Astrocyte of the hippocampus (primary cell): ENCODE results near the gene SLC39A9.

Source experiments
- DNase-seq: peaks from one replicate; pipeline ENCODE4 v3.0.0; 2011; ENCODE audit warnings: low read depth, low spot score

The SLC39A9 gene, protein sequence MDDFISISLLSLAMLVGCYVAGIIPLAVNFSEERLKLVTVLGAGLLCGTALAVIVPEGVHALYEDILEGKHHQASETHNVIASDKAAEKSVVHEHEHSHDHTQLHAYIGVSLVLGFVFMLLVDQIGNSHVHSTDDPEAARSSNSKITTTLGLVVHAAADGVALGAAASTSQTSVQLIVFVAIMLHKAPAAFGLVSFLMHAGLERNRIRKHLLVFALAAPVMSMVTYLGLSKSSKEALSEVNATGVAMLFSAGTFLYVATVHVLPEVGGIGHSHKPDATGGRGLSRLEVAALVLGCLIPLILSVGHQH

DNA sequence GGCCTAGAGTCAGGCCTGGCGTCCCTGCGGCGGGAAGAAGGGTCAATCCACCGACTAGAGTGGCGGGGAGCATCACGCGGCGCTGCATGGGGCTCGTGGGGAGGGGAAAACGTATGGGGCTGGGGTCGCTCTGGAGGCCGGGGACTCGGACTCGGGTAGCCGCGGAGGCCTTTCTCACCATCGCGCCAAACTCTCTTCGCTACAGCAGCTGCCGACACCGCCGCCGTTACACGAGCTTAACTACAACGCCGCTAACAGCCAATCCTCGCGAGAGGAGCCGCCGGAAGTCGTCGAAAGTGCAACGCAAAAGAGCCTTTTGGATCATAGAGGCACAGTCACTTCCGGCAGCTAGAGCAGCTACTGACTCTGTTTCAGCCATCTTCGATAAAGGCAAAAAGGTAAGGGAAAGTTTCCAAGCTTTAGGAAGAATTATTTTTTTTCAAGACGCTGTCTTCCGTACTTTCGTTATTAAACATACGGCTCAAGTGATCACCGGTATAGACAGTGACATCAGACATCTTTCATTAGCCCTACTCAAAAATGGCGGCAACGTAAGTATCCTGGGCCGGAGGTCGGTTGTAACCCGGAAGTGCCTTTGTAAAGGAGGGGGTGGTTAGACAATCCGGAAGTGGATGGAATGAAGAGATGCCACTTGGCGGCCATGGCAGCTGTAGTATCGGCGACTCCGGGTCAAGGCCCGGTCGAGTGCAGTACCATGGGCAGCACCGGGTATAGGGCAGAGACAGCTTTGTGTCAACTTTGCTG is at the start of gene SLC39A9, which contains the start of gene ERH:
Gene SLC39A9, plus strand, starts transcription at position 640 of the 765 bp plus-strand sequence. CDS start 678 bp downstream, outside the sequence.
Gene ERH, minus strand, starts transcription at position 247 of the 765 bp plus-strand sequence. Its CDS starts 66 bp downstream, at position 181.
- DNase-seq, result peak; percentile 98

DNA sequence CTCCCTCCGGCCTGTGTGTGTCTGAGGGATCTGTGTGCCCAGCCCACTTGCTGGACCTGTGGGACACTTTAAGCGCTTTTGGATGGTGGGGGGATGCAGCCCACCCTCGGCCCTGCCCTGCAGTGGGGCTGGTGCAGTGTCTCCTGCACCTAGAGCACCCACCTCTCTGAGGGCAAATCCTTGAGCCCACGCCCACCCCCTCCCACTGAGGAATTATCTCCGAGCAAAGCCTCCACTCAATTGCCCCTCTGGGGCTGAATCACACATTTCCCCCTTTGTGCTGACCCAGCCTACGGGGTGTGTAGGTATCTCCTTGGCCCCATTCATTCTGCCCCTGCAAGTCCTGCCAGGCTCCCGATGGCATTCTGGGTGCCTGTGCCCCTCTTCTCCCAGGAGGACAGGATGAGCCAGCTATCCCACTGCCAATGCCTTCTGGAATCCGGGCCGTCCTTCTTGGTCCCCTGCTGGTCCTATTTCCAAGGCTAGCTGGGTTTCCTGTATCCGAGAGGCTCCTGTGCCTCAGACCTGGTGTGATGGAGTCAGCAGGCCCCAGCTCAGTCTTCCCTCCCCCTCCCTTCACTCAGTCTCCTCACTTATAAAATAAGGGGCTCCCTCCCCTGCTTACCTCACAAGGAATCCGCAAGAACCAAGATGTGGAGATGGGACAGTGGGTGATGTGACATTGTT is 49.3 kb upstream of the SLC39A9 start:
- DNase-seq, result no peak

DNA sequence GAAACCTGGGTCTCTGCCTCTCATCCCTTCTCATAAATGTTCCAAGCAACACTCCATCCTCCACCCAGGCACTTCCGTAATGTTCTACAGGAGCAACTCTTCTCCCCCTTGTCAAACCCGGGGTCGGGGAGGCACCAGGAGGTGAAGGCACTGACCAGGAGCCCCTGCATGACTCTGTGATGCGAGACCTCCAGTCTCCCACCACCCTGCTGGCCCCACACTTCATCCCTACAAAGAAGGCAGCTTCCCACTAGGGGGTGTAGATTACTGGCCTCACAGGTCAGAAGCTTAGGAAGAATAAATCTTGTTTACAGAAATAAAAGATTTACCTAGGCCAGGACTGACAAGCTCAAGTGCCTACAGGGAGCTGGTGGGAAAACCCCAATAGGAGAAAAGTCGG is 47.6 kb upstream of the SLC39A9 start:
- DNase-seq, result no peak

DNA sequence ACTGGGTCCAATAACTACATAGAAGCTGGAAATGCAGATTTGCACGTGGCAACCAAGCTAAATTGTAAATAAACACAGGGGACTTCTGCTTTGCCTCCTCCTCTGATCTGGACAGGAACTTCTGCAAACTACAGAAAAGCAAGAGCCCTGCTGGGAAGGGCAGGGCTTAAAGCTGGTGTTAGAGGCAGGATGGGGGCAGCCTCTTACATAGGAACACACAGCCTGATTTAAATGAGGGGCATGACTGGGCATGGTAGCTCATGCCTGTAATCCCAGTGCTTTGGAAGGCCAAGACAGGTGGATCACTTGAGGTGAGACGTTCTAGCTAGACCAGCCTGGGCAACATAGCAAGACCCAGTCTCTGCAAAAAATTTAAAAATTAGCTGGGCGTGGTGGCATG is 47.1 kb upstream of the SLC39A9 start:
- no peak for DNase-seq

DNA sequence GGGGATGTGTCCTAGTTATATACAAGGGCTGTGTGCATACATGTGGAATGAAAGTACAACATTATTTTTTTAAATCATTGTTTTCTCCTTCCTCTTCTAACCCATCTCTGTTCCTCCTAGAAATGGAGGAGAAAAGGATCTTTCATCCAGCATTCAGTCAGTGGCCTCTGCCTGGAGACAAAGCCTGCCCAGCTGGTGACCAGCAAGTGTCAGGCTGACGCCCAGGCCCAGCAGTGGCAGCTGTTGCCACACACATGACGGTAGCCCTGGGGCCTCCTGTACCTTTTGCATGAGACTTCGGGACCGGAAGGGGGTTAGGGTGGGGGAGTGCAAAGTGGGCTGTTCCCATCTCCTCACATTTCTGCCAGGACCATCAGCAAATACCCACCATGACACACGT is 46.6 kb upstream of the SLC39A9 start:
- DNase-seq, result no peak

DNA sequence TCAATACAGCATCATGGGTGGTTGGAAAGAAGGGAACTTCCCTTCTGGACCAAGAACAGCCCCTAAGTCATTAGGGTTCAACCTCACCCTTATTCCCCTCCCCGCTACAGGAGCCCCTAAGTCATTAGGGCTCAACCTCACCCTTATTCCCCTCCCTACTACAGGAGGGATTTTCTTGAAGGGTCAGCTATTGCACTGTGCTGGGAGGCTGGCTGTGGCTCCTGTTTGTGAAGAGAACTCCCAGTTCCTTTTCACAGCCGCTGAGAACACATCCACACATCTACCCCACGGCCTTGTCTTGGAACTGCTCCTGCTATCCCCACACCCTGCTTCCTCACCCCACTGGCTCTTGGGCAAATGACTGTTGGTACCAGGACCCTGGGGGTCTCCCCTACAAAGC is 45.3 kb upstream of the SLC39A9 start:
- DNase-seq, result no peak

DNA sequence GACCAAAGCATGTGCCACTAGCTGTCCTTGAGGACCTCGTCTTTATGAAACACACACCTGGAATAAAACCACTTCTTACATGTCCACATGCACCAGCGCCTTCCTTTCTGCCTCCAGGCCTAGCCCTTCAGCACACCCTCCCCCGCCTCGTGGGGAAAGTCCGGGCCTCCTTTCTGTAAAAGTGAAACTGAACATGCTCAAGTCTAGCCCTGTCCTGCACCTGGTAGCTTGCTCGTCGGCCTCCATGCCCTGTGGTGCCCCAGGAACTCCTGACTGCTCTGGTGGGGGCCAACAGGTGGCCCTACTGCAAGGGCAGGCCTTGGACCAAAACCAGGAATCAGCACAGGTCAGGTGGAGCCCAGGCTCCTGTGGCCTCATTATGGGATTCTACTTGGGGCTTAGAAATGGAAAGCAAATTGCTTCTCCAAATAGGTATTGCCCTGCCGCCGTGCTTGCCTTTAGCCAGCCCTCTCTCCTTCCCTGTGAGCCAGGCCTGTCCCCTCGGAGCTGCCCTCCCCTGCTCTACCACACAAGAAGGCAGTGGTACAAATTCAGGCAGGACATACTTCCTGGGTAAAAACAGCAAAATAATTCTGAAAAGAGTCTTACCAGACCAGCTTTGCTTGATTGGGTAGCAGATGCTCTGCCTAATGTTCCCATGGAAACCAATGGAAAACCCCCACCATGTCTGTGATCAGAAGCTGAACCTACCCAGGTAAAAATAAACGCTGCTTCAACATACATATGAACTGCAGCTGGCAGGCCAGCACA is 43.9 kb upstream of the SLC39A9 start:
- DNase-seq, result no peak

DNA sequence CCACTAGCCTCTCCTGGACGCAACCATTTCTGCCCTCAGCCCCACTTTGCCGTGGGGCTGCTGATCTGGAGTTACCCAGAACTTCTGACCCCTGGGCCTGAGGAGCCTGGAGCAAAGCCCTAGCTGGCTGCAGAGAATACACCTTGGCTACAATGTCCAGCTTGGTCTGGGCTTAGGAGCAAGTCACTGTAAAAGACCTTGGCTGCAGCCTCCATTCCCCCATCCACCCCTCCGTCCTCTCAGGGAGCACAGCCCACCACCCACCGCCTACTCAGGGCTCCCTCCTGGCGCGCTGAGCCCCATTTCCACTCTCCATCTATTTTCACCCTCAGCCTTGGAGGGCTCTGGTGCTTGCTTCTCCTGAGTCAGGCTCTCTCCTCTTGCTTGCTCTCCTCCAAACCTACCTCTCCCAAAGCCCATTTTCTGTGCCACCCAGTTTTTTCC is 43.3 kb upstream of the SLC39A9 start:
- no peak for DNase-seq

DNA sequence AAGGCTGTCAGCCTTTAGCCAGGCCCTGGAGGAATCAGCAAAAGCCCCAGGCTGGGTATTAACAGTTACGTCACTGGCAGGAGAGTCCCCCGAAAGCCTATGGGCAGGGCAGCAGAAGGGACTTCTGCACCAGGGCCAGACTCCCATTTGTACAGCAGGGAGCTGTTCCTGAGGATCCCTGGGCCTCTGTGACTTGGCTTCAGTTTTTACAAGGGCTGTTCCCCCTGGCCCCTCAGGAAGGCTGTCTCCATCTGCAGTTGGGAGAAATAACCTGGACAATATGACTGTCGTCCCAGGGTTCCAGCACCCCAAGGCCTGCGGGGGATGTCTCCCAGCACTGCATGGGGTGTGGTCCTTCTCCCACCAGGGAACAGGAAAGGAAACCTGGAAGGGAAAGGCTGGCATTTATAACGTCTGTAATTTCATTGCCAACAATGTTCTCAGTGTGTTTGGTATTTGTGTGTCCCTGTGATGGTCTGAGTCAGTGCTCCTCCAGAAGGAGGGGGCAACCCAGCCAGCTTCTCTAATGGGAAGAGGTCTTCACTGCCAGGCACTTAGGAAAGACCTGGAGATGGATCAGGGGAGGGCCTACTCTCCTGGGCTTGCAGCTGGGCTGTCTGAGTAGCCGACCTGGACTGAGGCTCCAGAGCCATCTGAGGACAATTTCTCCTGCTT is 42.7 kb upstream of the SLC39A9 start:
- DNase-seq, result peak; percentile 84

DNA sequence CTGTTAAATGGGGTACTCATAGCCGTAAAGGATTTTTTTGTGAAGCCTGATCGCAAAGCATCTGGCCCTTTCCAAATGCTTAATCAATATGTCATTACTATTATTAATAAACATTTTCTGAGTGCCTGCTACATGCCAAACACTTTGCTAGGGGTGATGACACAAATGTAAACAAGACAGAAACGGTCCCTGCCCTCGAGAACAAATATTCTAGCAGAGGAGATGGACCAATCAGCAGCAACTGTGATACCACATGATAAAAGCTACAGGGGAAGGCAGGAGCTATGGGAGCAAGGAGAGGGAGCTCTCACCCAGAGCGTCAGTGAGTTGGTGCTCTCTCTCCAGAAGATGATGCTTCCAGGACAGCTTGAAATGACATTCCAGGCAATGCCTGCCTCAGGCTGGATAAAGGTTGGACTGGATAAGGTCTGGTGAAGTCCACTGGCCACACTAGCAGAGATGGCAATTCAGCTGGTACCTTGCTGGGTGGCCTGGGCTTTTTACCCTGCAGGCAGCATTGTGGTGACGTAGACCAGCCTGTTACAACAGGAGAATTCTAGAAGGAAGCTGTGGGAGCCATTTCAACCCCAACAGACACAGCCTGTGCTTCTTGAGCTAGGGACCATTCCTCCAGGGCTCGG is 41.5 kb upstream of the SLC39A9 start:
- no peak for DNase-seq

DNA sequence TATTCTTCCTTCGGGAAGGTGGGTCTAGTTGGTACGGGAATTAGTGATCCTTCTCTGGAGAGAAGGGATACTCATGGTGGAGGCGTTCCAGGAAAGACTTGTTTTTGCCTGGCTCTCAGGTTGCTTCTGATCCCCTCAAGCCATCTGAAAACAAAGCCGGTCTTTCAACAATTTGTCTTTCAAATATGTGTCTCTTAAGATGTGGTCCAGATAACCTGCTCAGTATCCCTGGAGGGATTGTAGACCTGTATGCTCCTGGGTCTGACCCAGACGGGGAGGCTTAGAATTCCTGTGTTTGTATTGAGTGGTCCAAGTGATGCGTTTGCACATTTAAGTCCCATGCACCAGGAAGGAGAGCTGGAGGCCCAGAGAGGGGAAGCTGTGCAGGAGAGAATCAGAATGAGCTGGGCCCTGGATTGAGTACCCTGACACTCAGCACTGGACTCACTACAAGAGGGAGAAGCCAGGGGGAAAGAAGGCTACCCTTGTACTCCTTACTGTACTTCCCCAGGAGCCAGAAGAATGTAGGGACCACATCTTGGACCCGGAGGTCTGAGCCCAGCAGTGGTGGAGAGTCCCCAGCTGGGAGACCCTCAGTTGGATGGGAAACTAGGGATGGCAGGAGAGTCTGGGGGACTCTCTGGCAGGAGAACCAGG is 40.8 kb upstream of the SLC39A9 start:
- DNase-seq, result no peak

DNA sequence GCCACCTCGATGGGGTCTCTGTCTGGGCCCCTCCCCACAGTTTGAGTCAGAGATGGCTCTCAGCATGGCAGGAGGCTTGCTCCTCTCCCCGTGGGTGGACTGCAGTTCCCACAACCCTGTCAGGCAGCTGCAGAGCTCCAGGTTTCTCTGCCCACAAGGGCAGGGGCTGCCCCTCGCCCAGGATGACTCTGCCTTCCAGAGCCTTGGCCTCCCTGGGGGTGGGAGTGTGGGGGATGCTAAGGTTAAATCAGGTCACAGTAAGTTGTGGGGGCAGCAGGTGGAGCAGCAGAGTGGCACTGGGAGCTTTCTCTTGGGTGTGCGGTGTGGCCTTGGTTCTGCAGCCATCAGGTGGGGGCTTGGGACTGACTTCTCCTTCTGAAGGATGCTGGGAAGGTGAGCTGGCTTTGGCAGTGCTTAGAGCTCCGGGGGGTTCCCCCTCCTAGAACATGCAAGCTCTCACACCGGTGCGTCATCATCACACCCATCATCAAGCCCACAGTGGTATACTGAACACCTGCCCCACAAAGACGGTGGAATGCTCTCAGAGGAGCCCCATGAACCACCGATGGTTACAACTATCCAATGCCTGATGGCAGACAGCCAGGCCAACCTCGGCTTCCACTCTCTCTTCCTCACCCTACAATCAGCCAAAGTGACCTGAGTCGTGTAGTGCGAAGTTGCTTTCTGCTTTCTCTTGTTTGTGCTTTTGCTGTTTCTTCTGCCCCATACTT is 40.1 kb upstream of the SLC39A9 start:
- DNase-seq, result no peak

DNA sequence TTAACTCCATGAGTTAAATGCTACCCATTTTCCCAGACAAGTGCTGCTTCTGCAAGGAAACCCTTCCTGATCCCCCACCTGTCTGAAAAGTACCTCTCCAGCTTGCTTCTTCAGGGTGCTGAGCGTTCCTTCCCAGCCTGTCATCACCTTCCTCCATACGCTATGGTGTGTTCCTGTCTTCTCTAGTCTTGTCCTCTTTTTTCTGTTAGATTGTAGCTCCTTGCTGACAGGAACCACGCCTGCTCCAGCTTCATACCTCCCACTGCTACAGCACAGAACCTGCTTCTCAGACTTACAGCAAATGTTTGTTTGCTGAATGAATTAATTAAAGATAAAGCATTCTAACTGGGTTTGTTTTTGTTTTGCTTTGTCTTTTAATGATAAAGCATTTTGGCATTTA is 39.5 kb upstream of the SLC39A9 start:
- no peak for DNase-seq

DNA sequence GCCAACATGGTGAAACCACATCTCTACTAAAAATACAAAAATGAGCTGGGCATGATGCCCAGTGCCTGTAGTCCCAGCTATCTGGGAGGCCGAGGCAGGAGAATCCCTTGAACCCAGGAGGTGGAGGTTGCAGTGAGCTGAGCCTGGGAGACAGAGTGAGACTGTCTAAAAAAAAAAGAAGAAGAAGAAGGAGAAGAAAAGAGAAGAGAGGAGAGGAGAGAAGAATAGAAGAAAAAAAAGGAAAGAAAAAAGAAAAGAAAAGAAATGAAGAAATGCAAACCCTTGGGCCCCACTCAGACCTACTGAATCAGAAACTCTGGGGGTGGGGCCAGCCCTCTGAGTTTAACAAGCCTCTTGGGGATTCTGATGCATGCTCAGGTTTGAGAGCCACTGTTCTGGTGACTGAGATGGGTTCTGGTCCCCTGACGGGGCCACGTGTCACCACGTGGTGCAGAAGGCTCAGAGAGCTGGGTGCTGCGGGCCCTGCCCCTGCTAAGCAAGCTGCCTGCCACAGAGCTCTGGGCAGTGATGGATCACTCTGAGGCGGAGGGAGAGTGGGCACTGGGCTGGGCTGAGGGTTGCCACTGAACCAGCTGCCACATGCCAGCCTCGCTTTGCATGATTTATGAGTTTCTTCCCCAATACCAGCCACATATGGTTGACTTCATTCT is 37.9 kb upstream of the SLC39A9 start:
- DNase-seq, result no peak

DNA sequence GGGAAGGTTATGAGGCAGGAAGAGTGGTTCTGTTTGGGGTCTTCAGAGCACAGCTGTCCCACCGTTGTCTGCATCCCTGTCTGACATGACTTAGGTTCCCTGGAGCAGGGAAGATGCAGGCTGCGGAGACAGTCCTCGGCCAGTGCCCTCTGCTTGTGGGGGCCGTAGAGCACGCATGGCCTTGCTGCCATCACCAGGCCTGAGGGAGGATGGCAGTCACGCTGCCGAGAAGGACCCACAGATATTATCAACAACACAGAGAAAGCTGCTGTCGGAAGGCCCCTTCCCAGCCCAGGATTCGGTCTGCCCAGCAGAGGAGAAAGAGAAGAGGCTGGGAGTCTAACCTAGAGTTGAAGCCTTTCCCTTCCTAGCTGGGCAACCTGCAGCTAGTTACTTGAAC is 35.4 kb upstream of the SLC39A9 start:
- peak; percentile 66 for DNase-seq

DNA sequence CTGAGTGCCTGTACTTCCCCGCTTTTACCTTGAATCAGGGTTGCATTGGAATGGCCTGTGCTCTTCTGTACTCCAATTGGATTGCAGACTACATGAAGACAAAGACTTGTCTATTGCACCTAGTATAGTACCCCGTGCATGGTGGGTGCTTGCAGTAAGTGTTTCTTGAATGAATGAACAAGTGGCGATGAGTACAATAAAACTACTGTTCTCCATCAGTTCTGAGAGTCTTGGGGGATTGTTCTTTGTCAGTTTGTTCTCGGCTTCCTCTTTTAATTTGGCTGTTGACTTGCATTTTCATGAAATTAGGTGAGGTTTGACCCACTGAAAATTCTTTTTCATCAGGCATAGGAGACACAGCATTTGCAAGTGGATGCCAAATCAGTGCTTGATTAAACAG is 34.5 kb upstream of the SLC39A9 start:
- DNase-seq, result no peak

DNA sequence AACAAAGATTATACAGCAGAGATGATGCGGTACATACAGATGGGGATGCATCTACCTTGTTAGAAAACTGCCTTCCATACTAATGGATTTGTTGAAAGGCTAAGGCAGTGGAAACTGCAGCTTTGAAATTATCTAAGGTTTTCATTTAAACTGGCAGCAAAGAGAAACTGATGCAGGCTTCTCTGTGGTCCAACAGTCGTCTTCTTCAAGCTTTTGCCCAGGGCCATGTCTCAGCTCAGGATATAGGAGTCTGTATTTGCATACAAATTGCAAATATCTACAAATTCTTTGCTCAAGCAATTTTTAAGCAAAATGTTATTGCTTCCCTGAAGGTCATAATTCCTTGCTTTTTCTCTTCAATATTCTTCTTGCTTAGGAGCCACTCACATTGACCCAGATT is 34.1 kb upstream of the SLC39A9 start:
- no peak for DNase-seq

DNA sequence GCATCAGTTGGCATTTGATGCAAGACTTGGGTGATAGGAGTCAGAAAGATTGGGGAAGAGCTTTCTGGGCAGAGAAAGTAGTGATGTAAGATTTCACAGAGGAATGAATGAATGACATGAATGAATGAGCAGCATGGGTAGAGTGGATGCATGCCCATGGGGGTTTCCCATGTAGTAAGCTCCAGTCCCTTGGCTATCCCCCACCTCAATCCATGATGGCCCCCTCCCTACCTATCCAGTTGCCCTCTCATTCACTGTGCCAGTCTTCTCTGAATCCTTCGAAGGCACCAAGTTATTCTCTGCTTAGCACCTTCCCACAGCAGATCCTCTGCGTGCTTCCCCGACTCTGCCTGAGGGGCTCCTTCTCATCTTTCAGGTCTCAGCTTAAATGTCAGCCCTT is 32.4 kb upstream of the SLC39A9 start:
- no peak for DNase-seq

DNA sequence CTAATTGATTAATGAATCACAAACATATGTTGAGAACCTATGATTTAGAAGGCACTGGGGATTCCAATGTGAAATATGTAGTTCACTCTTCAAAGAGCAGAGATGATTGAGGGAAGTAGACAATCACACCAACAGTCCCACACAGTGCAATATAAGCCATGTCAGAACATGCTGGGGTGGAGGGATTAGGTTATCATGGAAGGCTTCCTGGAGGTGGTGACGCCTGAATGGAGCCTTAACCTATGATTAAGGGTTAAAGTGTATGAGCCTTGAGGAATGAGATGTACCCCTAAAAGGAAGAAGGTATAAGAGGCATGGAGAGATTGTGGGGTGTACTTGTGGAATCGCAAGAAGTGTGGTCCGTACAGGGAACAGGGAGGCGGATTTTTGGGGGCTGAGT is 31.7 kb upstream of the SLC39A9 start:
- DNase-seq, result no peak
